Loucy (cell line): ENCODE measurements around the gene PEF1.

Source experiments
- CTCF ChIP-seq: fragments of 200-600 bp; sonication (generic); conservative IDR thresholded peaks from 2 replicates; pipeline ENCODE4 v1.5.1; 2014; ENCODE audit warnings: mild to moderate bottlenecking, antibody characterized with exemption, low read length
- EZH2phosphoT487 ChIP-seq: fragments of 200-600 bp; IDR thresholded peaks from 2 replicates; pipeline ENCODE4 v1.6.1; 2018; ENCODE audit warnings: antibody characterized with exemption, mild to moderate bottlenecking, moderate library complexity, borderline replicate concordance

DNA sequence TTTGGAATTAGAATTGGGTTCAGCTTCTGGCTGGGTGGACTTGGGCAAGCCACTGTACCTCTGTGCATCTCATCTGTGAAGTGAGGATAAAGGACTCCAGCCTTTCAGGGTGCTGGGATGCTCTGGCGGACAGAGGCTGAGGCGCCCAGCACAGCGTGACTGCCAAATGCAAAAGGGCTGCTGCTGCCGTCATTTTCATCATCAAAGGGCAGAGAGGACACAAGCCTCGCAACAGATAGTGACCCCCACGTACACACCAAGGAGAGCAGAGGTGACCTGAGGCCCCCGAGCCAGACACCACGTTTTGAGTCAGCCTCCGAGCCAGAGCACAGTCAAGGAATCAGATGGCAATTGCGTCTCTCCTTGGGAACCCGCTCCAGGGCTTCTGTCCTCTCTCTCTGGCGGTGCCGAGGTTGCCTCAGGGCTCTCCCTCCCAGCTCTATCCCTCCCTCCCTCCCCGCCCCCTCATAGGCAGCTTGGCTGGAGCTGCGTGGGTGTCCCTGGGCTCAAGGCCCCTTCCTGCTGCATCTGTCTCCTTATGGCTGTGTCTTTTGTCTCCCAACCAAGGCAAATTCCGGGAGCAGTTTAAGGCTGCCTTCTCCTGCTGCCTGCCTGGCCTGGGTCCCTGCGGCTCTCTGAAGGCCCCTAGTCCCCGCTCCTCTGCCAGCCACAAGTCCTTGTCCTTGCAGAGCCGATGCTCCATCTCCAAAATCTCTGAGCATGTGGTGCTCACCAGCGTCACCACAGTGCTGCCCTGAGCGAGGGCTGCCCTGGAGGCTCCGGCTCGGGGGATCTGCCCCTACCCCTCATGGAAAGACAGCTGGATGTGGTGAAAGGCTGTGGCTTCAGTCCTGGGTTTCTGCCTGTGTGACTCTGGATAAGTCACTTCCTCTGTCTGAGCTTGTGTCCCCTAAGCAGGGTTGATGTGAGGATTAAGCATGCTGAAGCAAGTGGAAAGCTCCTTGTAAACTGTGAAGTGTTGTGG lies 18.2 kb downstream of the PEF1 start:
- TF ChIP-seq CTCF (no peak), EZH2phosphoT487 (no peak)
